GM19240 (cell line): ENCODE measurements around the gene DNAJC28.
A peak's percentile ranks its signal among the peaks of the same experiment; 100 is the strongest.
"Not testable (repeated sequence)": the region's sequence is repeated elsewhere in the genome, so short reads cannot be mapped to it uniquely, and the experiment has no call there.

ENCODE experiments used
- DNase-seq: peaks from one replicate; pipeline ENCODE4 v3.0.0; 2011; ENCODE audit warnings: low spot score; ENCODE audit not compliant: insufficient read length

Gene DNAJC28

GRCh38 chr21:33491373-33492102 lies at the start of gene DNAJC28:
Gene DNAJC28 (minus strand): TSS chr21:33491716. CDS start chr21:33489393, 2,323 bp downstream.
- DNase-seq = peak; percentile 86

GRCh38 chr21:33541105-33541711 lies 49.7 kb upstream of the DNAJC28 start:
- no peak for DNase-seq

GRCh38 chr21:33540711-33541104 lies 49.2 kb upstream of the DNAJC28 start:
- DNase-seq = no peak

- DNase-seq = no peak
These were observed 48.1 kb upstream of the DNAJC28 start for GRCh38 chr21:33539616-33540015.

- DNase-seq = no peak
These were observed 45.7 kb upstream of the DNAJC28 start for GRCh38 chr21:33537212-33537611.

- no peak for DNase-seq
These were observed 39.5 kb upstream of the DNAJC28 start for GRCh38 chr21:33531007-33531406.

GRCh38 chr21:33522953-33523349 lies 31.4 kb upstream of the DNAJC28 start:
- DNase-seq = no peak

GRCh38 chr21:33522297-33522952 lies 30.9 kb upstream of the DNAJC28 start:
- no peak for DNase-seq

- DNase-seq = no peak
These were observed 27.4 kb upstream of the DNAJC28 start for GRCh38 chr21:33518899-33519298.

- DNase-seq = no peak
These were observed 22.7 kb upstream of the DNAJC28 start for GRCh38 chr21:33514229-33514628.

GRCh38 chr21:33512481-33512880 lies 21.0 kb upstream of the DNAJC28 start:
- DNase-seq = no peak

GRCh38 chr21:33511639-33512038 lies 20.1 kb upstream of the DNAJC28 start:
- DNase-seq = no peak

GRCh38 chr21:33510826-33511225 lies 19.3 kb upstream of the DNAJC28 start:
- no peak for DNase-seq

GRCh38 chr21:33507003-33507402 lies 15.5 kb upstream of the DNAJC28 start:
- DNase-seq = not testable (repeated sequence)

- no peak for DNase-seq
These were observed 14.3 kb upstream of the DNAJC28 start for GRCh38 chr21:33505833-33506232.

- no peak for DNase-seq
These were observed 4.8 kb upstream of the DNAJC28 start for GRCh38 chr21:33496345-33496744.

- DNase-seq = no peak
These were observed 4.2 kb upstream of the DNAJC28 start for GRCh38 chr21:33495743-33496142.

- no peak for DNase-seq
These were observed 2.2 kb upstream of the DNAJC28 start for GRCh38 chr21:33493756-33494155.

- DNase-seq = no peak
These were observed 1.1 kb upstream of the DNAJC28 start for GRCh38 chr21:33492571-33492970.

- DNase-seq = no peak
These were observed 534 bp downstream of the DNAJC28 start for GRCh38 chr21:33490991-33491372.

GRCh38 chr21:33488936-33489335 lies 2.6 kb downstream of the DNAJC28 start:
- no peak for DNase-seq

GRCh38 chr21:33487996-33488395 lies 3.5 kb downstream of the DNAJC28 start:
- no peak for DNase-seq
